AG09309 (cell line): ENCODE results near the gene PIGR.

Experiments used
- DNase-seq: peaks from one replicate; pipeline ENCODE4 v3.0.0-alpha.2; 2010; ENCODE audit warnings: low read depth
- H3K4me3 ChIP-seq: 2 replicates; pipeline ENCODE4 v1.5.1; 2011; ENCODE audit warnings: mild to moderate bottlenecking, low read depth, low read length, moderate library complexity; ENCODE audit not compliant: control insufficient read depth
- TF ChIP-seq, protein P1 (sequence below): IDR thresholded peaks from 2 replicates; pipeline ENCODE4 v1.5.1; 2011; ENCODE audit warnings: mild to moderate bottlenecking, low read depth, low read length, inconsistent platforms; ENCODE audit not compliant: insufficient read depth, control insufficient read depth; ENCODE audit errors: missing control alignments

The PIGR gene

DNA sequence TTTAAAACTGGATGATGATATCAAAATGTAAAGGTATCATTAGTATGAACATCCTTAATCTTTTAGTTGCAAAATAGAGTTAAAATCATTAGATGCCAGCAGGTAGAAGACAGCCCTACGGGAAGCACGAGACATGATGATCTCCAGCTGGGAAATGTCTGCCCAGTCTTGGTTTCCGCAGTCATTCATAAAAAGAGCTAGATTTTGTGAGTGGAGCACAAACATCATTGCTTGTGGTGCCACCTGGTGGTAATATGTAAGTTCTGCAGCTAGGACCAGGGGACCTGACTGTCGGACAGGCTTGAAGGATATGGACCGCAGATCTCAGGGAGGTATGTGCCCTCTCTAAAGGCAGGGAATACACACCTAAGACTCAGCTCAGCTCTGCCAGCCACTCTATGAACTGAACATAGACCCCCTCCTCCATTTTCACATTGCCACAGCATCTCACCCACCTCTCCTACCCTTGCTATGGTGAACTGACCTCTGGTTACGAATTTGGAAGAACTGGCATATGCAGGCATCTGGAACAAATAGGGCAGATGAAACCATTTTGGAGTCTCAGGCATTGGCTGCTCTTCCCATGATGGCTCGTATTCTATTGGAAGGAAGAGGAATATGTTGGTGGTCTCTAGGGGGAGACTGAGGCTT is 33.7 kb downstream of the PIGR start:
- DNase-seq, result no peak
- TF ChIP-seq, protein P1, sequence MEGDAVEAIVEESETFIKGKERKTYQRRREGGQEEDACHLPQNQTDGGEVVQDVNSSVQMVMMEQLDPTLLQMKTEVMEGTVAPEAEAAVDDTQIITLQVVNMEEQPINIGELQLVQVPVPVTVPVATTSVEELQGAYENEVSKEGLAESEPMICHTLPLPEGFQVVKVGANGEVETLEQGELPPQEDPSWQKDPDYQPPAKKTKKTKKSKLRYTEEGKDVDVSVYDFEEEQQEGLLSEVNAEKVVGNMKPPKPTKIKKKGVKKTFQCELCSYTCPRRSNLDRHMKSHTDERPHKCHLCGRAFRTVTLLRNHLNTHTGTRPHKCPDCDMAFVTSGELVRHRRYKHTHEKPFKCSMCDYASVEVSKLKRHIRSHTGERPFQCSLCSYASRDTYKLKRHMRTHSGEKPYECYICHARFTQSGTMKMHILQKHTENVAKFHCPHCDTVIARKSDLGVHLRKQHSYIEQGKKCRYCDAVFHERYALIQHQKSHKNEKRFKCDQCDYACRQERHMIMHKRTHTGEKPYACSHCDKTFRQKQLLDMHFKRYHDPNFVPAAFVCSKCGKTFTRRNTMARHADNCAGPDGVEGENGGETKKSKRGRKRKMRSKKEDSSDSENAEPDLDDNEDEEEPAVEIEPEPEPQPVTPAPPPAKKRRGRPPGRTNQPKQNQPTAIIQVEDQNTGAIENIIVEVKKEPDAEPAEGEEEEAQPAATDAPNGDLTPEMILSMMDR, result peak; percentile 81

DNA sequence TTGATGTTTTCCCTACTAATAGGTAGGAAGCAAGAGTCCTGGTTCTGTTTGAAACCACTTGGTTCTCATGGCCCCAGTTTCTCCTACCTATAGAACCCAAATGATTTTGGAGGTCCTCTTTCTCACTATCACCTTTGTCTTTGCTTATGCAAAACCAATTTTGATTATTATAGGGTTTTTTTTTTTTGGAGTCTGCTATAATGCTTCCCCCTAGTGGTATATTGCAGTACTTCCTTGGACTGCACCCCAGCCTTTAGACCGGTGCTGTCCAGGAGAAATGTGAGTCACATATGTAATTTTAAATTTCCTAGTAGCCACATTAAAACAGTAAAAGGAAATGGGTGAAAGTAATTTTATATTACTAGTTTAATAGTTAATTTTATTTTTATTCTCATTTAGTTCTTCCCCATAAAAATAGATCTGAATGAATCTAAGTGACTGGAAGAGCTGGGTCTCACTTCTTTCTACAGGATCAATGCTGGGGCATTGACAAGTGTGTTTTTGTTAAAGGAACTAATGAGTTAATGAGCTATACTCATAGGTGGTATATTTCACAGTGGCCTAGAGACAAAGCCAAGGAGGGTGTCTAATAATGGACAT is 35.1 kb downstream of the PIGR start:
- TF ChIP-seq, protein P1, result peak; percentile 67
- no peak overlapping the region for H3K4me3 ChIP-seq
- DNase-seq, result peak; percentile 46

More for the DNA sequence above, 33.7 kb downstream of the PIGR start:
- no peak overlapping the region for H3K4me3 ChIP-seq

DNA sequence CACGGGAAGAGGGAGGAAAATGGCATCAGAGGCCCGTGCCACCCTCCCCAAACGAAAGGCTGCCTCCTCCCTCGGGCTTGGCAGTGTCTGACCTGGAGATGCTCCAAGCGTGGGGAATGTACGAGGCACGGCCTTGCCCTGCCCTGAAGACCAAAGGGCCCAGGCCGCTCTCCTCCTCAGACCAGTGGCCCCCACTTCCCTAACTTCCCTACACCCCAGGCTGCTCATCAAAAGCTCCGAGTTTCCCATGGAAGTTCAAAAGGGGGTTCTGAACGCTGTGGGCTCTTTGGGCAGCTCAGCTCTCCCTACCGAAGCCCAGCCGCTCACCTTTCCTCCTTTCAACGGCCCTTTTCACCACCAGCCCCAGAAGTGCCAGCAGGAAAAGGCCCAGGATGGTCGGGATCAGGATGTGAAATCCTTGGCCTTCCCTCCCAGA is 36.4 kb downstream of the PIGR start:
- TF ChIP-seq, protein P1, result no peak
- H3K4me3 ChIP-seq, result peak overlapping the region; percentile 45
- DNase-seq, result no peak

DNA sequence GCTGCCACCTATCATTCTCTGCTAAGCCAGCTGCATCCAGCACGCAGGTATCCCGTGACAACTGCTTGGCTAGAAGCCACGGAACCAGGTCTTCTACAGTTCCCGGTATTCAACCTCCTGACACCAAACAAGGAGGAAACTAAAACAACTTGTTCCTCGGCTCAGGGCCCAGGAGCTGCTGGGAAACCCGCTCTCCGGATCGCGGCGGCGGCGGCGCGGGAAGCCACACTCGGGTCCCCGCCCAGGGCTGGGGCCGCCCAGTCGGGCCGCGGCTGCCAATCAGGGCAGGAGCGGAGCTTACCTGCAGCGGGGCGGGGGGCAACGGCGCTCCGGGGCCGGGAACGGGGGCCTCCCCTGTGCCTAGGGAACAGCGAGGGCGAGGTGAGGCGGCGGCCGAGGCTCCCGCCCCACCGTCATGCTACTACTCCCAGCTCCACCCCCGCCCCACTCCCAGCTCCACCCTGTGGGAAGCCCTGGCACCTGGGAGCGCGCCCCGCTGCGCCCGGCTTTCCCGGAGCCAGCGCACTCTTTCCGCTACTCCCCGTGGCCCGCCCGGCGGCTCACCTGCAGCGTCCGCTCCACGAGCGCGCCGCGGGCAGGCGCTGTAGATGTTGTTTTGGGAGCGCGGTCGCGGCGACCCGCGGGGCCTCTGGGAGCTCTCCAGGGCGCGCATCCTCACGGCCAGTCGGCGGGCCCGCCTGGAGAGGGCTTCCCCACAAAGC is 36.9 kb downstream of the PIGR start:
- no peak for DNase-seq
- H3K4me3 ChIP-seq, result peak overlapping the region; percentile 45
- TF ChIP-seq, protein P1, result no peak

DNA sequence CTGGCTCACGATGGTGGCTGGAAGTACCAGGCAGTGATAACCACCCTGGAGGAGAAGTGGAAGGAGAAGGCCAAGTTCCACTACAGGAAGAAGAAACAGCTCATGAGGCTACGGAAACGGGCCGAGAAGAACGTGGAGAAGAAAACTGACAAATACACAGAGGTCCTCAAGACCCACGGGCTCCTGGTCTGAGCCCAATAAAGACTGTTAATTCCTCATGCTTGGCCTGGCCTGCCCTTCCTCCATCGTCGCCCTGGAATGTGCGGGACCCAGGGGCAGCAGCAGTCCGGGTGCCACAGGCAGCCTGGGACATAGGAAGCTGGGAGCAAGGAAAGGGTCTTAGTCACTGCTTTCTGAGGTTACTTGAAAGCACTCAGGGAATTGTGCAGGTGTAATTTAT is 38.2 kb downstream of the PIGR start:
- no peak overlapping the region for H3K4me3 ChIP-seq
- DNase-seq, result no peak
- TF ChIP-seq, protein P1, result no peak

DNA sequence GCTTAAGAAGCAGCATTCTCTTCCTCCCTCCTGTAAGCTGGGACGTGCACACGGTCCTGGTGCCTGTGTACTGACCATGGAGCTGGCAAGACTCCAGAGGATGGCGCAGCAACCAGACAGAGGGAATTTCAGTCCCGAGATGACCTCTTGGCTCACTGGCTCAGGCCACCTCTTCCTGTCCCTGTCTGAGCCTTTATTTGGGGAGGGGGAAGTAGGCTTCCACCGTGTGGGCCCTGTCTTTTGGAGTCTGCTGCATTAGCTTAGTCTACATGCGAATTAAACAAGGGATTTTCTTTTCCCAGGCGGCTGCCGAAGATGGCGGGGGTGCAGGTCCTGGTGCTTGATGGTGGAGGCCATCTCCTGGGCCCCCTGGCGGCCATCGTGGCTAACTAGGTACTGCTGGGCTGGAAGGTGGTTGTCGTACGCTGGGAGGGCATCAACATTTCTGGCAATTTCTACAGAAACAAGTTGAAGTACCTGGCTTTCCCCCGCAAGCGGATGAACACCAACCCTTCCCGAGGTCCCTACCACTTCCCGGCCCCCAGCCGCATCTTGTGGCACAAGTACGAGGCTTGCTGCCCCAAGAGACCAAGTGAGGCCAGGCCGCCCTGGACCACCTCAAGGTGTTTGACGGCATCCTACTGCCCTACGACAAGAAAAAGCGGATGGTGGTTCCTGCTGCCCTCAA is 38.8 kb downstream of the PIGR start:
- no peak overlapping the region for H3K4me3 ChIP-seq
- DNase-seq, result no peak
- TF ChIP-seq, protein P1, result peak; percentile 28
